Liver (tissue), 3 donors: ENCODE results near the gene IQCH.

ENCODE experiments used
- EGR1 ChIP-seq, 2 donors: IDR thresholded peaks; 2 replicates each; pipeline ENCODE4 v1.6.1; 2016 to 2018; ENCODE audit warnings: antibody characterized with exemption in 2 of 2, low read depth in 2 of 2
- FOXA1 ChIP-seq: IDR thresholded peaks from 2 replicates; pipeline ENCODE4 v1.6.1; 2016; ENCODE audit warnings: antibody characterized with exemption
- YY1 ChIP-seq: IDR thresholded peaks from 2 replicates; pipeline ENCODE4 v1.6.1; 2016; ENCODE audit warnings: antibody characterized with exemption, mild to moderate bottlenecking
- TF ChIP-seq, protein P1 (sequence below): IDR thresholded peaks from 2 replicates; pipeline ENCODE4 v1.6.1; 2016; ENCODE audit warnings: antibody characterized with exemption
- TF ChIP-seq, protein P2 (sequence below): fragments of 150-350 bp; IDR thresholded peaks from 2 replicates; pipeline ENCODE4 v1.5.1; 2017; ENCODE audit warnings: improper control_type of control experiment, low read depth, low read length; ENCODE audit not compliant: missing input control
- donor health status: healthy.
- donor health status: healthy.

DNA sequence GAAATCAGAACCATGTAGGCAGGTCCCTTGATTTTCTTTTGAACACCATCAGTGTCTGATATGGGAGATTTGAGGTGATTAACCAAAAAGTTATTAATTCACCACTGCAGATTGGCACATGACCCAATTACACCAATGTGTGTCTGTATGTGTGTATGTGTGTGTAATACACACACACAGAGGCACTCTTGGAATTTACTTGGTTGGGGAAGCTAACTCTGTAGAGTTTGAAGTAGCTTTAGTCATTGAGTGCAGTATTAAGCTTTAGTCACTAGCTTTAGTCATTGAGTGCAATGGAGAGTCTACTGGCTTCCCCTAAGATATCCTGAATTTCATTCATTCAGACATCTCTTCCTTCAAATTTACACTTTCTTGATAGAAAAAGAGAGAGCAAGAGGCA, 156.9 kb downstream of the IQCH start:
- TF ChIP-seq, protein P1, sequence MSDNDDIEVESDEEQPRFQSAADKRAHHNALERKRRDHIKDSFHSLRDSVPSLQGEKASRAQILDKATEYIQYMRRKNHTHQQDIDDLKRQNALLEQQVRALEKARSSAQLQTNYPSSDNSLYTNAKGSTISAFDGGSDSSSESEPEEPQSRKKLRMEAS: no peak
- TF ChIP-seq FOXA1: no peak
- TF ChIP-seq, protein P2, sequence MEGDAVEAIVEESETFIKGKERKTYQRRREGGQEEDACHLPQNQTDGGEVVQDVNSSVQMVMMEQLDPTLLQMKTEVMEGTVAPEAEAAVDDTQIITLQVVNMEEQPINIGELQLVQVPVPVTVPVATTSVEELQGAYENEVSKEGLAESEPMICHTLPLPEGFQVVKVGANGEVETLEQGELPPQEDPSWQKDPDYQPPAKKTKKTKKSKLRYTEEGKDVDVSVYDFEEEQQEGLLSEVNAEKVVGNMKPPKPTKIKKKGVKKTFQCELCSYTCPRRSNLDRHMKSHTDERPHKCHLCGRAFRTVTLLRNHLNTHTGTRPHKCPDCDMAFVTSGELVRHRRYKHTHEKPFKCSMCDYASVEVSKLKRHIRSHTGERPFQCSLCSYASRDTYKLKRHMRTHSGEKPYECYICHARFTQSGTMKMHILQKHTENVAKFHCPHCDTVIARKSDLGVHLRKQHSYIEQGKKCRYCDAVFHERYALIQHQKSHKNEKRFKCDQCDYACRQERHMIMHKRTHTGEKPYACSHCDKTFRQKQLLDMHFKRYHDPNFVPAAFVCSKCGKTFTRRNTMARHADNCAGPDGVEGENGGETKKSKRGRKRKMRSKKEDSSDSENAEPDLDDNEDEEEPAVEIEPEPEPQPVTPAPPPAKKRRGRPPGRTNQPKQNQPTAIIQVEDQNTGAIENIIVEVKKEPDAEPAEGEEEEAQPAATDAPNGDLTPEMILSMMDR: no peak
- no peak for TF ChIP-seq YY1
- no peak for TF ChIP-seq EGR1 (IDR thresholded peaks at IDR 0.05; ENCODE audit: low read depth in 2 of 2)
